IPS-11a (cell line): ENCODE data around the gene RNF145.
"Not testable (repeated sequence)": the region's sequence is repeated elsewhere in the genome, so short reads cannot be mapped to it uniquely, and the experiment has no call there.

Experiments
- H3K4me3 ChIP-seq: one replicate; pipeline ENCODE4 v1.5.1; 2013; ENCODE audit warnings: low read depth, low read length, control low read depth

The RNF145 gene

GRCh38 chr5:159163027-159163700, 46.2 kb downstream of the RNF145 start:
- H3K4me3 ChIP-seq = no peak overlapping the region

DNA sequence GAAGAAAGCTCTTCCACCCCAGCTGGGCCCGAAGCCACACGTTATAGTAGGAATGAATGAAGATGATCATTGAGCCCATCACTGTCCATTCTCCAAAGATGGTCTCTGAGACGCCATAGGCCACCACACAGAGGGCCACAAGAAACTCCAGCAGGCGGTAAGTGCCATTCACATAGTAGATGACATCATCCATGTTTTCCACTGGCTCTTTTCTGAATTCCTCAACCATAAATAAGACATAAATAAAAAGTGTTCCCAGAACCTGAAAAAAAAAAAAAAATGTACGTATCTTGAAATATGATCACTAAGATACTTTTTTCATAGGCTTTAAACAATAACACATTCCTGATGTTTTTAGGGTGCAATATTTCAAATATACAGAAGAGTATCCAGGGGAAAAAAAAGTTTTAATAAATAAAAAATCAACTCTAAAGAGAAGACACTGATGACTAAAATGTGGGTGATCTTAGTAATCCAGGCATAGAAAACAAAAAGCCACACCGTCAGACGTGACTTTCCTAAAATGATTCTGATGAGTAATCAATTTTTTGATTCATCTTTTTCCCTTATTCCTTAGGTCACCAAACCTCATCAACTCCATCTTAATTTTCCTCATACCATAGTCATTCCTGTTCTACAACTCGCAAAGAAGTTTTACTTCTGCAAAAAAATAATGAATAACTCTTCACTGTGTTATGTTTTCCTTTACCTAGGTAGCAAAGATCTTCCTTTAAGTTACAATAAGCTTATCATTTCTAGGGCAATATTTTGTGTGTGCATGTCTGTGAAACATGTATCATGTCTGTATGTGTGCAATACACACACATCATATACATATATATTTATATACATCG, 47.8 kb downstream of the RNF145 start:
- H3K4me3 ChIP-seq = no peak overlapping the region

DNA sequence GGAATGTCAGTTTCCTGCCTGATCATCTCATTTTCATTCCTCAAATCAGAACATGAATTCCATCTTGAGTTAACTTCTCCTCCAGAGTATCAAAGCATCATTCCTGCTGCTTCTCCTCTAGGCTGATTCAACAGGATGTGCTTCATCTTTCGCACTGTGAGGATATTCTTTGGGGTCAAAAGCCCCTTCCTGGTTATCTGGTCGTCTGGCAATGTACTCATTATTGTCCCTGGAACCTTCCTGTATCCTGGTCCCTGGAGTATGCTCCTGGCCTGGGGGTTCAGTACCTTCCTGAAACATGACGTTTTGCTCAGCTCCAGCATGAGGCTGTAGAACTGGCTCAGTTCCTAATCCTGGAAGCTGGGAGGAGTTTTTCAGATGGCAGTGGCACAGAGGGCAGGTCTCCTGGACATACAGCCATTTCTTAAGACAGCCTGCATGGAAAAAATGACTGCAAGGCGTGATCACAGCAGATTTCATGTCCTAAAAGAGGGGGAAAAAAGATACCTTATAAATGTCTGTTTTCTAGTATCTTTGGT, 50.7 kb downstream of the RNF145 start:
- H3K4me3 ChIP-seq = not testable (repeated sequence)

DNA sequence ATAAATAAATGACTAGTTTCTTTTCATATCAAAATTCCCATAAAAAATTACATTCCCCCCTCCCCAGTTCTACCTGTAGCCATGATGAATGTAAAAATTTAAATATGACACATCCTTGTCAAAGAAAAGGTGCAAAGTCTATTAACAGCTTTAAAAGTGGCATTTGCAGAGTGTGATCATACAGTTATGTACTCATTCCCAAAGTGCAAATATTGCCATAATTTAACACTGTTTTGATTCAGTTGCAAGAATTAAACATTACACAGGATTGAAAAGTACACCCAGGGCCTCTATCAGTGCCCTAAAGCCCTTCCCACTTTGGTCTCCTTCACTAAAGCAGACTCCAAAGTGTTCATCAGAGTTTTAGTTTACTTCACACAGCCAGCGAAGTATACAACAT, 51.8 kb downstream of the RNF145 start:
- no peak overlapping the region for H3K4me3 ChIP-seq

DNA sequence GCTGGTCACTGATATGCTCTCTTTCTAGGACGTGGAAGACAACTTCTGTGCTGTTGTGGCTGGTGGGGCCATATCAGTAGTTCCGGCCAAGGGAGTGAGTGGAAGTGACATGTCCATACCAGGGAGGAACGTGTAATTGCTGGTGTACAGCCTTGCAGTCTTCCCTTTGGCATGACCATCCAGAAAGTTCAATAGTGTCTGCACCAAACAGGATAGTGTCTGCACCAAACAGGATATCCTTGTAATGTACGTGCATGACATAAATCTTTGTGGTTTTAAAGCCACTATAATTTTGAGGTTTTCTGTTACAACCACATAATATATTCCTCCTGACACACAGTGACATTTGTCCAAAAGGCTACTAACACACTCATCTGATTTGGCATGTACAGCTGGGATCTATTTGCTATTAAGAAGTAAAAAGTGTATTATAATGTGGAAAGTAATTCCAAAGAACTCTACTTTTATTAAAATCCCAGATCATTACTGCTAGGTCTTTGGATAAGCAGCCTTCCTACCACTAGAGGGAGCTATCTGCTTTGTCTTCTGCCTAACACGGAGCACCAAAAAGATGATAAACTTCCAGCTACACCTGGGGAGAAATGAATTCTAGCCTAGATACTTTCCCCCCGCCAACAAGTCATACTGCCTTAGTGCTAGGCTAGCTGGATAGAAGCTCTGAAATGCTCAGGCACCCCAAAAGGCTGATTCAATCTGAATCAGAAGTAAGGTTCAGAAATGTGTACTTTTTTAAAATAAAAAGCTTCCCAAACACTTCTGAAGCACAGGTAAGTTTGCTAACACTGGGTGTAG, 52.7 kb downstream of the RNF145 start:
- no peak overlapping the region for H3K4me3 ChIP-seq

GRCh38 chr5:159155960-159156359, 53.4 kb downstream of the RNF145 start:
- H3K4me3 ChIP-seq = no peak overlapping the region

- no peak overlapping the region for H3K4me3 ChIP-seq
Measured at GRCh38 chr5:159152876-159153275, 56.5 kb downstream of the RNF145 start.

DNA sequence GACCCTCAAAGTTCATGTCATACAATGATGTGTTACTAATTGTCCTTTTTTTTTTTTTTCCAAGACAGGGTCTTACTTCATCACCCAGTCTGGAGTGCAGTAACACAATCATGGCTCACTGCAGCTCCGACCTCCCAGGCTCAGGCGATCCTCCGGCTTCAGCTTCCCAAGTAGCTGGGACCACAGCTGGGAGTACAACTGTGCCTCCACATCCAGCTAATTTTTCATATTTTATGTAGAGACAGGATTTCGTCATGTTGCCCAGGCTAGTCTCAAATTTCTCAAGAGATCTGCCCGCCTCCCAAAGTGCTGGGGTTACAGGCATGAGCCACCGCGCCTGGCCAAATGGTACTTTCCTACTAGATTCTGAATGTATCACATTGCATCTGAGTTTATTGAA, 60.3 kb downstream of the RNF145 start:
- no peak overlapping the region for H3K4me3 ChIP-seq

DNA sequence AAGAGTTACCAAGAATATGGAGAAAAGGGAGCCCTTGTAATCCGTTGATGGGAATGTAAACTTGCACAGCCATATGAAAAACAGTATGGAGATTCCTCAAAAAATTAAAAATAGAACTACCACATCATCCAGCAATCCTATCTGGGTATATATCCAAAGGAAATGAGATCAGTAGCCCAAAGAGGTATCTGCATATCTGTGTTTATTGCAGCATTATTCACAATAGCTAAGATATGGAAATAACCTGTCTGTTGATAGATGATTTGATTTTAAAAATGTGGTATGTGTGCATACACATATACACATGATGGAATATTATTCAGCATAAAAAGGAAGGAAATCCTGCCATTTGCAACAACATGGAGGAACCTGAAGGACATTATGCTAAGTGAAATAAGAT, 61.4 kb downstream of the RNF145 start:
- H3K4me3 ChIP-seq = no peak overlapping the region

- H3K4me3 ChIP-seq = no peak overlapping the region
Measured at GRCh38 chr5:159146839-159147238, 62.5 kb downstream of the RNF145 start.

GRCh38 chr5:159145160-159145559, 64.2 kb downstream of the RNF145 start:
- not testable (repeated sequence) for H3K4me3 ChIP-seq

DNA sequence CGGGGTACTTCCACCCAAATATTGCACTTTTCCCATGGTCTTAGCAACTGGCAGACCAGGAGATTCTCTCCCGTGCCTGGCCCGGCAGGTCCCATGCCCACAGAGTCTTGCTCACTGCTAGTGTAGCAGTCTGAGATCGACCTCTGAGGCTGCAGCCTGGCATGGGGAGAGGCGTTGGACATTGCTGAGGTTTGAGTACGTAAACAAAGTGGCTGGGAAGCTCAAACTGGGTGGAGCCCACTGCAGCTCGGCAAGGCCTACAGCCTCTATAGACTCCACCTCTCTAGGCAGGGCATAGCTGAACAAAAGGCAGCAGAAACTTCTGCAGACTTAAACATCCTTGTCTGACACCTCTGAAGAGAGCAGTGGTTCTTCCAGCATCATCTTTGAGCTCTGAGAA, 69.6 kb downstream of the RNF145 start:
- no peak overlapping the region for H3K4me3 ChIP-seq

DNA sequence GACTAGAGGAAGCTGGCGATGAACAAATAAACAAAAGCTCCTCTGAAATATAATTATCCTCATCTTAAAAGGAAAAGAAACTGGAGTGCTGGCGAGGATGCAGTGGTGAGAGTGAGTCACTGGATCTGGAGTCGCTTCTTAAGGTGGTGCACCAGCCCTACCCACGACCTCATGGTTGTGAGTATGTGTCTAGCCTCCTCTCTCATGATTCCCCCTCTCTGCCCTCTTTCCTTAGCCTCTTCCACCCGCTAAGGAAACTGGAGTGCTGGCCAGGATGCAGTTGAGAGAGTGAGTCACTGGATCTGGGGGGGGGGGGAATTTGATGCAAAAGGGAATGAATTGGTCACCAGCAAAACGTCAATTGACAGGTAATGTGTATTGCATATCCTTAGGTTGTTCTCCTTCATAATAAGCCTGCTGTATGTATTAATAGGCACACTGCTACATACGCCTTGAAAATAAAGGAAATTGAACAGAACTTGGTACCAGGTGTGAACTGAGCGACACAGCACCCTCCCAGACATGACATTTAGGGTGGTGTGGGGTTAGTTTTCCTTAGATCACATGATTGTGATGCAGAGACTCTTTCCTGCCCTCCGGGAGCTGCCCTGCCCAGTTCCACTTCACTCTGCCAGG, 73.3 kb downstream of the RNF145 start:
- no peak overlapping the region for H3K4me3 ChIP-seq

DNA sequence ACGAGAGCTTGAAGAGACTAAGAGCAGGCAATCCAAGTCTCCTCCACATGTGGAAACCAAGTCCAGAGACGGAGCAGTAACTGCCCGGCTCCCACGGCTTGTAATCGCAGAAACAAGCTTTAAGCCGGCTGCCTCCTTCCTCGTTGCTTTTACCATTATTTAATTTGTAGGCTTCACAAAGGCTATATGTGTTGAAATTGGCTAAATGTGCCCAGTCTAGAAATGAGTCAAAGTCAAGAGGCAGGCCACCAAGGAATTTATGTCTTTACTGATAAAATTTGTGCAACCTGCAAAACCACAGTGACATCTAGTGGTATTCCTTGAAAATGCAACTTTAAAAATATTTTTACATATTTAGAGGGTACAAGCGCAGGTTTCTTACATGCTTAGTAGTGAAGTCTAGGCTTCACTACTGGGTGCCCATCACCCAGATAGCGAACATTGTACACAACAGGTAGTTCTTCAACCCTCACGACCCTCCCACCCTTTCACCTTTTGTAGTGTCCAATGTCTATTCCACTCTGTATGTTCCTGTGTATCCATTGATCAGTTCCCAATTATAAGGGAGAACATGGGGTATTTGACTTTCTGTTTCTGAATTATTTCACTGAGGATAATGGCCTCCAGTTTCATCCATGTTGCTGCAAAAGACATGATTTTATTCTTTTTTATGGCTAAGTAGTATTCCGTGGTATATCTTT, 76.2 kb downstream of the RNF145 start:
- H3K4me3 ChIP-seq = no peak overlapping the region

DNA sequence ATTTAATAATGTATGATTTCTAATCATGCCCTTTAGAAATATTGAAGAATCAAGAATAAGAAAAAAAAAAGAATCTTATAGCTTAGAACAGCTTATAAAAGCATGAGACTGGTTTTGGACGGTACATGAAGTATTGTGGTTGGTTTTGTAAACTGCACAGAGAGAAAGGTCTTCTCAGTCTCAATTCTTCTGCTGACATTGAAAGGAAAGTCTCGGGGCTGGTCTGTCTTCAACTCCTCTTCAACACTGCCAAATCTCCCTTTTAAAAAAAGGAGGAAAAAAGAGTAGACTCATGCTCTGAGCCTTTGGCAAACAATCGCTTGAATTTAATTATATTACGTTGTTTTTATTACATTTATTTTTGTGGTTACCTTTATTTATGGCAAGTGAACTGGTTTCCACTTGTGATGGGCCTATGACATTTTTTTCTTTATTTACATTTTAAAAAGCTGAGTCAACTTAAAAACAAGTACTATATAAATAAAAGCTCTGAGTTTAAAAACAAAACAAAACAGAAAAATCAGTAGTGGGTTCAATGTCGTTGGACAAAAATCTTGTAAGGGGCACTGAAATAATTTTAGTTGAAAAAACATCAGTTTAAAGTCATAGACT, 76.8 kb downstream of the RNF145 start:
- no peak overlapping the region for H3K4me3 ChIP-seq

DNA sequence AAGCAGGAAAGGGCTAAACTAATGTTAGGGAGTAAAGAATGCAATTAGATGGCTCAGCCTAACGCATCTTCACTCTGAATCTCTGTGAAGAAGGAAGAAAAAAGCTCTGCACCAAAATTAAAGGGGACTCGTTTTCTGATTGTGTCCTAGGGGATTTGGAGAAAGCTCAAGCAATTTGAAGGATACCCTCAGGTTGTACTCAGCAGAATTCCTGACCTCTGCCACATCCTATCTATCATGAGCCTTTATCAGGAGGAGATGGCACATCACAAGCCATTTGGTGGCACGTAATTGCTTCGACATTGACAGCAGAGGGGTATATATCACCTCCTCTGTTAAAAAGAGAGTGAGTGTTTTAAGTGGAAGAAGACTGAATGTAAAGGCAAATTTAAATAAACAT, 77.4 kb downstream of the RNF145 start:
- H3K4me3 ChIP-seq = no peak overlapping the region

GRCh38 chr5:159130871-159131270, 78.5 kb downstream of the RNF145 start:
- no peak overlapping the region for H3K4me3 ChIP-seq

DNA sequence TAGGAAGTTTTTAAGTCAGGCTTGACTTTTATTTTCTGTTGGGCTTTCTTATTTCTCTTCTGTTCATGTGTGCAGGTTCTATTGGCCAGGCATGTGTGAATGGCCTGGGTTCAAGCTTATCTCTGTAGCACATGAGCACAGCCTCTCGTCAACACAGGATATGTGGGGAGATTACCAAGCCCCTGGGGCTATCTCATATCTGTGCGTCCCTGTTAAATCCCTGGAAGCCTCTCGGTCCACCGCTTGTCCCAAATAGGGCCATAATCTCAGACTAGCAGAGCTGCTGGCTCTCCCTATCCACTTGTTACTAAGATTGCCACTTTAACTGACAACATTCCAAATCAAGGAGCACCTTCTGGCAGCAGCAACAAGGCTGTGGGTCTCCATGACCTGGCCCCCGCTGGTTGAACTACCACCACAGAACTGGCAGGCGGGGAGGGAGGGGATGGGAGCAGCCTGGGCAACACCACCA, 81.2 kb downstream of the RNF145 start:
- no peak overlapping the region for H3K4me3 ChIP-seq

DNA sequence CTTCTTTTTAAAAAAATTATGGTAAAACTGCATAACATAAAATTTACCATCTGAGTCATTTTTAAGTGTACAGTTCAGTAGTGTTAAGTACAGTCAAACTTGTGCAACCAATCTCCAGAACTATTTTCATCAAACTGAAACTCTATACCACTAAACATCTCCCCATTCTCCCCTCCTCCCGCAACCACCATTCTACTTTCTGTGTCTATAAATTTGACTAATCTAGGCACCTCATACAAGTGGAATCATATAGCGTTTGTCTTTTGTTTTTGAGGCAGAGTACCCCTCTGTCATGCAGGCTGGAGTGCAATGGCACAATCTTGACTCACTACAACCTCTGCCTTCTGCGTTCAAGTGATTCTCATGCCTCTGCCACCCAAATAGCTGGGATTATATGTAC, 85.7 kb downstream of the RNF145 start:
- H3K4me3 ChIP-seq = no peak overlapping the region

DNA sequence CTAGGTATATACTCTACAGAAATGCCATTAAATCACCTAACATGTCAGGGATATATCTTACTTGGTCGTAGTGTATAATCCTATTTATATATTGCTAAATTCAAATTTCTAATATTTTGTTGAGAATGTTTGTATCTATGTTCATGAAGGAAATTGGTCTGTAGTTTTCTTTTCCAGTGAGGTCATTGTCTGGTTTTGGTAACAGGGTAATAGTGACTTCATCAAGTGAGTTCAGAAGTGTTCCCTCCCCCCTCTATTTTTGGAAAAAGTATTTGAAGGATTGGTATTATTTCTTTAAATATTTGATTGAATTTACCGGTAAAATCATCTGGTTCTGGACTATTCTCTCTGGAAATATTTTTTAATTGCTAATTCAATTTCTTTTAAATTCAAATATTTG, 86.2 kb downstream of the RNF145 start:
- no peak overlapping the region for H3K4me3 ChIP-seq
